K562 (cell line): Measurements from ENCODE around the gene SRP9. TPM values are rescaled to one million over a fixed set of nuclear protein-coding genes. Genes with fewer than 3 reads are reported as not detected.

ENCODE experiments used
- ATAC-seq: fragments of 200-7000 bp; cut with Tn5 transposase; 3 replicates; pipeline ENCODE4 v1.9.1; 2020; ENCODE audit warnings: moderate library complexity
- BruUV-seq: library from RNA; stranded (reverse); fragments of 400-500 nt; replicated peaks from 2 replicates; lab custom pipeline; 2021; lab: Mats Ljungman, UMichigan
- CTCF ChIA-PET: fragments of 300-600 bp; formaldehyde crosslinking; extraction: SDS; loops from one replicate; lab custom pipeline; 2021; ENCODE audit warnings: low intra/inter-chr PET ratio; lab: Yijun Ruan, JAX
- POLR2A ChIA-PET: fragments of 300-600, 350-650 bp; sonication (Branson Sonifier 250); formaldehyde crosslinking; extraction: SDS; loops from one replicate; lab custom pipeline; 2021; ENCODE audit warnings: antibody characterized with exemption, inconsistent platforms; lab: Yijun Ruan, JAX
- DNase-seq, 4 experiments: peaks; one replicate each; pipeline versions ENCODE4 v3.0.0 to v3.0.0-alpha.2; 2011 to 2018; ENCODE audit warnings: low spot score in 3 of 4, mixed read lengths in 3 of 4; ENCODE audit errors: extremely low read depth in 1 of 4
- FAIRE-seq: peaks from 2 replicates; lab custom pipeline; 2011; peaks lifted over from hg19 to GRCh38; lab: Jason Lieb, UNC
- H2AFZ ChIP-seq: 2 replicates; pipeline ENCODE4 v1.6.0; 2011; ENCODE audit warnings: low read depth, low read length, control low read depth, inconsistent platforms
- H3K27ac ChIP-seq: fragments of 200-600 bp; 3 replicates; pipeline ENCODE4 v1.8.0; 2011; ENCODE audit warnings: low read depth, mild to moderate bottlenecking, control low read depth, inconsistent platforms, low read length, moderate library complexity, mixed read lengths; ENCODE audit errors: extremely low read depth
- H3K27me3 ChIP-seq, 2 experiments: fragments of 300-600 bp in 1 of 2; 2 replicates in 1 of 2; 3 replicates in 1 of 2; pipeline versions ENCODE4 v1.6.0 to v1.8.0; 2011; ENCODE audit warnings: inconsistent platforms in 2 of 2, low read length in 2 of 2, mild to moderate bottlenecking in 1 of 2, mixed read lengths in 1 of 2, moderate library complexity in 1 of 2; ENCODE audit not compliant: control insufficient read depth in 2 of 2, insufficient read depth in 2 of 2
- H3K36me3 ChIP-seq: fragments of 300-600 bp; 3 replicates; pipeline ENCODE4 v1.8.0; 2011; ENCODE audit warnings: mild to moderate bottlenecking, low read length, inconsistent platforms; ENCODE audit not compliant: control insufficient read depth, insufficient read depth
- H3K4me1 ChIP-seq, 2 experiments: fragments of 200-600 bp in 1 of 2; replicated peaks in 1 of 2; 2 replicates in 1 of 2; 3 replicates in 1 of 2; pipeline versions ENCODE4 v1.5.1 to v1.8.0; 2011; ENCODE audit warnings: inconsistent platforms in 2 of 2, low read length in 2 of 2, mild to moderate bottlenecking in 1 of 2, mixed read lengths in 1 of 2, moderate library complexity in 1 of 2; ENCODE audit not compliant: control insufficient read depth in 2 of 2, insufficient read depth in 2 of 2
- H3K4me2 ChIP-seq: 2 replicates; pipeline ENCODE4 v1.6.1; 2011; ENCODE audit warnings: low read length, control low read depth, inconsistent platforms, mixed read lengths; ENCODE audit not compliant: insufficient read depth
- H3K4me3 ChIP-seq: fragments of 200-600 bp; sonication (generic), shearing (Covaris generic); 2 replicates; pipeline ENCODE4 v1.5.1; 2016; ENCODE audit warnings: control low read depth, inconsistent platforms
- H3K79me2 ChIP-seq: fragments of 200-600 bp; 3 replicates; pipeline ENCODE4 v1.8.0; 2011; ENCODE audit warnings: low read length, inconsistent platforms; ENCODE audit not compliant: control insufficient read depth, insufficient read depth
- H3K9ac ChIP-seq, 2 experiments: 2 replicates each; pipeline versions ENCODE4 v1.6.0 to v1.6.1; 2011; ENCODE audit warnings: low read depth in 2 of 2, low read length in 2 of 2, control low read depth in 1 of 2, inconsistent platforms in 1 of 2, mild to moderate bottlenecking in 1 of 2, mixed read lengths in 1 of 2; ENCODE audit not compliant: insufficient read depth in 1 of 2
- H3K9me1 ChIP-seq: one replicate; pipeline ENCODE4 v1.6.0; 2011; ENCODE audit warnings: inconsistent platforms, mild to moderate bottlenecking, low read length, moderate library complexity; ENCODE audit not compliant: control insufficient read depth, insufficient read depth
- H3K9me3 ChIP-seq: replicated peaks from 2 replicates; pipeline ENCODE4 v1.5.1; 2011; ENCODE audit warnings: low read depth, low read length, inconsistent platforms; ENCODE audit not compliant: control insufficient read depth, insufficient read depth
- H4K20me1 ChIP-seq: replicated peaks from 2 replicates; pipeline ENCODE4 v1.6.1; 2011; ENCODE audit warnings: low read length, inconsistent platforms, mixed read lengths; ENCODE audit not compliant: control insufficient read depth, insufficient read depth
- CBFA2T2 ChIP-seq: fragments of 450-650 bp; conservative IDR thresholded peaks from 2 replicates; pipeline ENCODE4 v1.6.1; 2017; ENCODE audit warnings: mild to moderate bottlenecking
- CHD4 ChIP-seq: fragments of 200-600 bp; sonication (generic); IDR thresholded peaks from 3 replicates; pipeline ENCODE4 v1.6.1; 2012; ENCODE audit warnings: low read depth, mild to moderate bottlenecking, mixed read lengths, low read length, inconsistent platforms; ENCODE audit not compliant: insufficient read depth, insufficient replicate concordance, poor library complexity, severe bottlenecking
- ELK1 ChIP-seq: sonication (generic); formaldehyde crosslinking; IDR thresholded peaks from 2 replicates; pipeline ENCODE4 v1.8.1; 2022; ENCODE audit warnings: missing genetic modification reagents
- FOXP1 ChIP-seq: sonication (generic); formaldehyde crosslinking; IDR thresholded peaks from 2 replicates; pipeline ENCODE4 v1.8.0; 2022; ENCODE audit warnings: mild to moderate bottlenecking, missing genetic modification reagents
- GABPA ChIP-seq: fragments of 200-800 bp; sonication (Bioruptor generic); conservative IDR thresholded peaks from 2 replicates; pipeline ENCODE4 v1.6.1; 2016; ENCODE audit warnings: low read depth, missing genetic modification characterization, missing compliant biosample characterization
- GATAD2B ChIP-seq: fragments of 450-650 bp; IDR thresholded peaks from 2 replicates; pipeline ENCODE4 v1.6.1; 2017; ENCODE audit warnings: mild to moderate bottlenecking, borderline replicate concordance
- HMG20B ChIP-seq: fragments of 250-450 bp; sonication (Bioruptor Pico); IDR thresholded peaks from 2 replicates; pipeline ENCODE4 v1.5.0; 2021; ENCODE audit warnings: mild to moderate bottlenecking
- HMGN3 ChIP-seq: IDR thresholded peaks from 2 replicates; pipeline ENCODE4 v1.6.1; 2011; ENCODE audit warnings: borderline replicate concordance, low read depth, mild to moderate bottlenecking, mixed read lengths, low read length; ENCODE audit not compliant: insufficient read length; ENCODE audit errors: extremely low read depth
- KAT7 ChIP-seq: sonication (generic); formaldehyde crosslinking; IDR thresholded peaks from 2 replicates; pipeline ENCODE4 v1.8.0; 2022; ENCODE audit warnings: missing genetic modification reagents, mild to moderate bottlenecking, borderline replicate concordance
- KHSRP ChIP-seq: fragments of 450-650 bp; IDR thresholded peaks from 2 replicates; pipeline ENCODE4 v1.6.1; 2017
- MXI1 ChIP-seq: IDR thresholded peaks from 2 replicates; pipeline ENCODE4 v1.6.1; 2011; ENCODE audit warnings: low read depth, mild to moderate bottlenecking, improper control_type of control experiment, low read length
- NR2F6 ChIP-seq: fragments of 450-650 bp; formaldehyde crosslinking; IDR thresholded peaks from 2 replicates; pipeline ENCODE4 v1.4.0; 2020; ENCODE audit warnings: mild to moderate bottlenecking
- POLR3G ChIP-seq: IDR thresholded peaks from 2 replicates; pipeline ENCODE4 v1.6.1; 2011; ENCODE audit not compliant: insufficient read length, insufficient replicate concordance; ENCODE audit errors: extremely low read depth
- SAFB2 ChIP-seq: fragments of 200-400 bp; formaldehyde crosslinking; IDR thresholded peaks from 2 replicates; pipeline ENCODE4 v1.6.1; 2018; ENCODE audit warnings: borderline replicate concordance, low read length, low read depth, moderate library complexity; ENCODE audit not compliant: severe bottlenecking
- SAP30 ChIP-seq: fragments of 200-600 bp; sonication (generic); IDR thresholded peaks from 2 replicates; pipeline ENCODE4 v1.6.1; 2012; ENCODE audit warnings: borderline replicate concordance, low read depth, mild to moderate bottlenecking, moderate library complexity, low read length, control low read depth, inconsistent platforms; ENCODE audit not compliant: insufficient read depth, poor library complexity, severe bottlenecking
- SMARCA4 ChIP-seq: fragments of 450-650 bp; IDR thresholded peaks from 2 replicates; pipeline ENCODE4 v1.6.1; 2016
- SRSF3 ChIP-seq: fragments of 200-400 bp; formaldehyde crosslinking; IDR thresholded peaks from 2 replicates; pipeline ENCODE4 v1.6.1; 2016; ENCODE audit warnings: mild to moderate bottlenecking, low read length, moderate library complexity; ENCODE audit not compliant: insufficient read depth
- TRIM24 ChIP-seq, 2 experiments: fragments of 450-650 bp; IDR thresholded peaks; 2 replicates each; pipeline ENCODE4 v1.6.1; 2016
- VEZF1 ChIP-seq: fragments of 200-800 bp; sonication (Bioruptor generic); IDR thresholded peaks from 2 replicates; pipeline ENCODE4 v1.6.1; 2017; ENCODE audit warnings: missing genetic modification characterization, missing compliant biosample characterization
- ZNF507 ChIP-seq: conservative IDR thresholded peaks from 2 replicates; pipeline ENCODE4 v1.6.1; 2017; ENCODE audit warnings: missing genetic modification characterization, missing compliant biosample characterization
- ZNF707 ChIP-seq: fragments of 250-450 bp; sonication (Bioruptor Pico); conservative IDR thresholded peaks from 2 replicates; pipeline ENCODE4 v1.8.0; 2022; ENCODE audit warnings: inconsistent platforms, mild to moderate bottlenecking, moderate library complexity
- ZNF778 ChIP-seq: fragments of 450-650 bp; formaldehyde crosslinking; IDR thresholded peaks from 2 replicates; pipeline ENCODE4 v1.4.0; 2020; ENCODE audit warnings: mild to moderate bottlenecking, moderate library complexity
- WGBS: fragments of 100-300 bp; shearing (Covaris generic); methylation state at CpG from one replicate; pipeline ENCODE4 v1.1.6; 2016; ENCODE audit warnings: low coverage, mixed read lengths; ENCODE audit not compliant: insufficient coverage; ENCODE audit errors: missing lambda C conversion rate; 5-methylcytosine and 5-hydroxymethylcytosine counted together
- in situ Hi-C: fragments of 300-500 bp; cut with MboI; formaldehyde crosslinking; loops from 4 replicates; pipeline ENCODE4 v1.15.0; 2018; ENCODE audit warnings: inconsistent platforms, mixed read lengths
- intact Hi-C: fragments of 100-400 bp; cut with micrococcal nuclease; formaldehyde crosslinking; loops from 2 replicates; pipeline ENCODE4 v1.14.2; 2022
- polyA plus RNA-seq, 8 experiments: library from polyadenylated mRNA; depleted of rRNA in 4 of 8; stranded (reverse) in 5 of 8; unstranded in 3 of 8; fragments of >200 nt; fragmentation: Nextera tagmentation in 2 of 8; fragmentation: Illumina TruSeq in 1 of 8; extraction: Ambion mirVana in 2 of 8; extraction: Trizol in 1 of 8; gene quantifications; 2 replicates each; pipeline versions ENCODE4 v1.2.1 to v1.2.3, GENCODE V29; 2011 to 2014; ENCODE audit warnings: inconsistent platforms in 1 of 8, missing spikeins in 1 of 8
- total RNA-seq, 7 experiments: library from RNA; depleted of rRNA in 6 of 7; stranded (reverse); fragments of >200 nt in 6 of 7; fragmentation: Illumina TruSeq in 2 of 7; extraction: Trizol in 2 of 7; gene quantifications; 2 replicates each; pipeline versions ENCODE4 v1.2.1 to v1.2.3, GENCODE V29; 2011 to 2021; ENCODE audit warnings: low replicate concordance in 1 of 7

The SRP9 gene
- total and polyA plus RNA-seq, 9 of the 15 experiments (the other 6 are each of a cell fraction or from before 2014, with no cell fraction given): 273 to 1,892 (median 668) TPM

- DNase-seq (no peak), ATAC-seq (no peak), FAIRE-seq (no peak)
- in situ Hi-C loops (loop anchor here (5.0 kb wide), 1 partner anchor 301 kb away; no protein-coding TSS in a partner anchor), intact Hi-C loops (no loop called here)
- no TSS peak for BruUV-seq
- Histone ChIP-seq H2AFZ (peak overlapping the region; percentile 89), H3K27me3 (no peaks in the 10 kb centered on the region), H3K4me2 (peak overlapping the region; percentile 99), H3K4me1 (peaks cover 5 to 17% of the 10 kb centered on the region in 2 experiments; a peak in 4 of 5 replicates), H3K79me2 (peaks cover 62% of the 10 kb centered on the region), H3K9me1 (peaks cover 5% of the 10 kb centered on the region), H3K9ac (peak overlapping the region; percentile 99 to 100), H4K20me1 (peaks cover 19% of the 10 kb centered on the region), H3K9me3 (no peaks in the 10 kb centered on the region), H3K4me3 (peak overlapping the region; percentile 95), H3K27ac (peak overlapping the region; percentile 100), H3K36me3 (peaks cover 48% of the 10 kb centered on the region)
- POLR2A ChIA-PET: interaction anchor here (0.6 to 4.0 kb wide), 35 partner anchors 8 to 389 kb away, joined by 3 to 64 read pairs (median 4); partner anchors contain the start of gene EPHX1
- CTCF ChIA-PET: interaction anchor here (0.6 to 1.3 kb wide), 2 partner anchors 302 to 1322 kb away, joined by 4 to 6 read pairs; no protein-coding TSS in a partner anchor
- WGBS: 0% methylated on average over 3 of the region's 3 CpGs
- TF ChIP-seq CHD4 (no peak), ZNF778 (CRISPR knock-in tag) (0 out of 2 replicates have a peak, but pooled peaks have one; percentile 69), SAFB2 (no peak), MXI1 (no peak), SRSF3 (no peak), SMARCA4 (no peak), HMGN3 (no peak), POLR3G (no peak), ZNF707 (CRISPR knock-in tag) (0 out of 2 replicates have a peak, but pooled peaks have one; percentile 18), ELK1 (CRISPR knock-in tag) (no peak), GABPA (tag) (peak; percentile 7; the same call in 1 of the 2 replicates), VEZF1 (CRISPR knock-in tag) (peak; percentile 9; the same call in 1 of the 2 replicates), KHSRP (no peak), GATAD2B (peak; percentile 14; the same call in 1 of the 2 replicates), NR2F6 (CRISPR knock-in tag) (no peak), TRIM24 (IDR thresholded peaks at IDR 0.05) (no peak), HMG20B (0 out of 2 replicates have a peak, but pooled peaks have one; percentile 1), CBFA2T2 (no peak), ZNF507 (tag) (no peak), SAP30 (peak; percentile 5), KAT7 (0 out of 2 replicates have a peak, but pooled peaks have one; percentile 8), FOXP1 (peak; percentile 19; the same call in 1 of the 2 replicates)
These were observed 677 bp downstream of the SRP9 start for GRCh38 chr1:225778337-225778669.
